Hematopoietic multipotent progenitor cell treated with erythropoietin and hydrocortisone succinate and interleukin-3 and kit ligand, for 17 days (in vitro differentiated cells): ENCODE measurements around the gene NUTM2G.
"Not testable (repeated sequence)": the region's sequence is repeated elsewhere in the genome, so short reads cannot be mapped to it uniquely, and the experiment has no call there.

Experiments used
- DNase-seq: peaks from one replicate; pipeline ENCODE4 v3.0.0-alpha.2; 2015; ENCODE audit warnings: low spot score

NUTM2G gene

GRCh38 chr9:96928543-96928942, at the start of gene NUTM2G:
Gene NUTM2G, plus strand, starts transcription at chr9:96928843. Its CDS starts 182 bp downstream, at chr9:96929025.
- DNase-seq: not testable (repeated sequence)

- DNase-seq: no peak
These were observed 44.7 kb upstream of the NUTM2G start for GRCh38 chr9:96883922-96884321.

DNA sequence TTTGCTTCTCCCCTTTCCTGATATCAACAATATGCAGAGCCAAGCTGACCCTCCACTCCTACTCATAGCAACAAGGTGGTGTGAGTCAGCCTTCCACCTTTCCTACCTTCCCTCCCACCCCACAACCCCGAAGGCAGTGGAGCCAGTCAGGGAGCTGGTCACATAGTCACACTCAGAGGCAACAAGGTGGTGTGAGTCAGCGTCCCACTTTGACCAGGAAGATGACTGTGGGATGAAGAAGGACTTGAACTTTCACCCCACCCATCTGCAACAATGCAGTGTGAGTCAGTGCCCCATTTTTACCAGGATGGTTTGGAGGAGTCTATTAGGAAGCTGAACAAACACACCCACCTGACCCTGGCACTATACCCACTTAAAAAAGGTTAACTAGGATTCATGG, 44.2 kb upstream of the NUTM2G start:
- DNase-seq: no peak

DNA sequence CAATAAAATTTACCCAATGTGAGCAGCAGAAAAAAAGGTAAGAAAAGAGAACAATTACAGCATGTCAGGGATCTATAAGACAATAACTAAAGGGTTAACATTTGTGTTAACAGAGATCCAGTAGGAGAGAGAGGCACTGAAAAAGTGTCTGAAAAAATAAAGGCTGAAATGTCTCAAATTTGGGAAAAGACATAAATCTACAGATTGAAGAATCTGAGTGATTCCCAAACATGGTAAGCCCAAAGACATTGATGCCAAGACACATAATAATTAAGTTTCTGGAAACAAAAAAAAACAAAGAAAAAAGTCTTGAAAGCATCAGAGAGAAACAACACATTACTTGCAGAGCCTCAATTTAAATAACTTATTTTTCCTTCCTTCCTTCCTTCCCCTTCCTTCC, 43.2 kb upstream of the NUTM2G start:
- no peak for DNase-seq

GRCh38 chr9:96888591-96888990, 40.1 kb upstream of the NUTM2G start:
- no peak for DNase-seq

DNA sequence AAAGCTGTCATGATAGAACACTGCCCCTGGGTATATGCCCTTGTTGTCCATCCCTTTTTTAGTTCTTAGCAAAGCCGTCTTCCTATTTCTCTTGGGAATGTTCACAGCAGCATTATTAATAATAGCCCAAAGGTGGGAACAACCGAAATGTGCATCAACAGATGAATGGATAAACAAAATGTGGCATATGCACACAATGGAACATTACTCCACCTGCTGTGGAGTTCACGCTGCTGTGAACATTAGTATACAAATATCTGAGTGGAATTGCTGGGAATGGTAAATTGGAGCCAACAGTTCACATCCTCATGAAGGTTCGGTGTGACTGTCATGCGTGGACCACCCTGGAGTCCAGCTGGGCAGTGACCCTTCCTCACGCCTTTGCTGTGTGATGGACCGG, 36.5 kb upstream of the NUTM2G start:
- DNase-seq: no peak

DNA sequence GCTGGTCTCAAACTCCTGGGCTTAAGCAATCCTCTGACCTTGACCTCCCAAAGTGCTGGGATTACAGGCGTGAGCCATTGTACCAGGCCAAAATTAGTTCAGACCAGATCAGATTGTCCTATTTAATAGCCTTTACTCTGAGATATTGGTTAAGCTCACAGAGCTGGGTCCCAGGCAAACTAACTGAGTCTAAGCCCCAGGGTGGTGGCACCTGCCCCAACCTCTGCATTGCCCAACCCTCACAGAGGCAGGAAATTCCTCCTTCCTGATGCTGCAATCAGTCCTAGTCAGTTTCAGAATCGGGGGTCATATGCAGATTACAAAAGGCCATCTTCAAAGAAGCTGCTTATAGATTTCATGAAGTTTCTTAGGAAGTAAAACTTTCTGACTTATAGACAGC, 28.6 kb upstream of the NUTM2G start:
- DNase-seq: not testable (repeated sequence)

DNA sequence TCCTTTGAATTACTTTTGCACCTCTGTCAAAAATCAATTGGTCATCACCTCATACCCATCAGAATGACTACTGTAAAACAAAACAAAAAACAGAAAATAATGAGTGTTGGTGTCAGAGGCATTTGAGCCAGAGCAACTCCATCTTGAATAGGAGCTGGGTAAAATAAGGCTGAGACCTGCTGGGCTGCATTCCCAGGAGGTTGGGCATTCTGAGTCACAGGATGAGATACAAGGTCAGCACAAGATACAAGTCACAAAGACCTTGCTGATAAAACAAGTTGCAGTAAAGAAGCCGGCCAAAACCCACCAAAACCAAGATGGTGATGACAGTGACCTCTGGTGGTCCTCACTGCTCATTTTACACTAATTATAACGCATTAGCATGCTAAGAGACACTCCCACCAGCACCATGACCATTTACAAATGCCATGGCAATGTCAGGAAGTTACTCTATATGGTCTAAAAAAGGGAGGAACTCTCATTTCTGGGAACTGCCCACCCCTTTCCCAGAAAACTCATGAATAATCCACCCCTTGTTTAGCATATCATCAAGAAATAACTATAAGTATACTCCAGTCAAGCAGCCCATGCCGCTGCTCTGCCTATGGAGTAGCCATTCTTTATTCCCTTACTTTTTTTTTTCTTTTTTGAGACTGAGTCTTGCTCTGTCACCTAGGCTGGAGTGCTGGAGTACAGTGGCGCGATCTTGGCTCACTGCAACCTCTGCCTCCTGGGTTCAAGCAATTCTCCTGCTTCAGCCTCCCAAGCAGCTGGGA, 23.5 kb upstream of the NUTM2G start:
- not testable (repeated sequence) for DNase-seq

DNA sequence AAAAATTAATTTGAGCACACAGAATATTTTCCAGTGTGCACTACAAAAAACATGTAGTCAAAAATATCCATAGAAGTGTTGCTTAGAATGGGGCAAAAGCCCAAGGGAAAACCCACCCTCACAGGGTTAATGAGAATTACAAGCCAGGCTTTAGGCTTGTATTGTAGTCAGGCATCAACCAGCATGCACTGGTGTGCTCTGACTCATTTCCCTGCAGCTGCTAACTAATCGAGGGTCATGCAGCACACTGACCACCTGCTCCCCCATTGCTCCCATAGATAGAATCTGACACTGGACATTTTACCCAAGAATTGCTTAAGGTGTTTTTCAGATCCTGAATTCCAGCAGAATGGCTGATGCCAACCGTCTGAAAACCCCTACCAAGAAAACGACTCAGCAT, 20.2 kb upstream of the NUTM2G start:
- not testable (repeated sequence) for DNase-seq

GRCh38 chr9:96915539-96915938, 13.1 kb upstream of the NUTM2G start:
- not testable (repeated sequence) for DNase-seq

GRCh38 chr9:96916531-96916930, 12.1 kb upstream of the NUTM2G start:
- not testable (repeated sequence) for DNase-seq

- not testable (repeated sequence) for DNase-seq
These were observed 10.1 kb upstream of the NUTM2G start for GRCh38 chr9:96918550-96918949.

- DNase-seq: not testable (repeated sequence)
These were observed 7.8 kb upstream of the NUTM2G start for GRCh38 chr9:96920803-96921202.

- DNase-seq: not testable (repeated sequence)
These were observed 3.1 kb upstream of the NUTM2G start for GRCh38 chr9:96925587-96925986.

- DNase-seq: not testable (repeated sequence)
These were observed 3.0 kb downstream of the NUTM2G start for GRCh38 chr9:96931665-96932064.

DNA sequence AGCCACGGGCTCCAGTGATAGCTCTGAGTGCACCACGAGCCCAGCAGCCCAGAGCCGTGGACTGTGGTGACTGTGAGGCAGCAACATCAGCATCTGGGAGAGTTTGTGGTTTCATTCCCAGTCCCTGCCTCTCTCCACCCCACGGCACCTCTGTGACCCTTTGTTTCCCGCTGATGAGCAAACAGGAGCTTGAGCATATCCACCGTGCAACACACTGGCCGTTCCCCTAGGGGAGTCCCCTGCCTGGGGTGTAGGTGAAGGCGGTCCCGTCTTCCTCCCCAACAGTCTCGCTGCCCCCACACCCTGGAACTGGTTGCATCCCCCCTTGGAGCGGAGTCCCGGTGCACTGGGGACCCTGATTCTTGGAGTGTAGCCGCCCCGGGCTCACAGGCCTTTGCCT, 5.5 kb downstream of the NUTM2G start:
- DNase-seq: not testable (repeated sequence)

DNA sequence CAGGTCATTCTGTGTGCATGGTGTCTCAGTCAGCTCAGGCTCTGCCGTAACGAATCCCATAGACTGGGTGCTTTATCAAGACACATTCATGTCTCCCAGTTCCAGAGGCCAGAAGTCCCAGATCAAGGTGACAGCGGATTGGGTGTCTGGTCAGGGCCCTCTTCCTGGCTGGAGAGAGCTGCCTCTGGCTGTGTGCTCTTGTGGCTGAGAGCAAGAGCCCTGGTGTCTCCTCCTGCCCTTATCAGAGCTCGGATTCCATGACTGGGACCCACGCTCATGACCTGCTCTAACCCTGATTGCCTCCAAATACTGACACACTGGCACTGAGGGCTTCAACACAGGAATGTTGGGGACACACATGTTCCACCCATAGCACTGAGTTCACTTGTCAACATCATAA, 6.1 kb downstream of the NUTM2G start:
- not testable (repeated sequence) for DNase-seq

DNA sequence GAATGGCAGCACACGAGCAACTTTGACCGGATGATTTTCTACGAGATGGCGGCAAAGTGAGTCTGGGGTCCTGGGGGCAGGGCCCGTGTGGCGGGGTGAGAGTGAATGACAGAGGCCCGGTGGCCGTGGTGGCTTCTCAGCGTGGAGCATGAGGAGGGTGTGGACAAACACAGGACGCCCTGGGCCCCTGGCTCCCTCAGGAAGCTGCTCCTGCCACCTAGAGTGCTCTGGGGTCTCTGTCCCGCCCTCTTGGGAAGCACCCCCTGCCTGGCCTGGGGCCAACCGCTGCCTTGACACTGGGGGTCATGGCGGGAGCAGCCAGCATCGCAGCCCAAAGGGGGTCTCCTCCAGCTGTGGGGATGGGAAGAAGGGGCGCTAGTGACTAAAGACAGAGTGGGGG, 6.8 kb downstream of the NUTM2G start:
- not testable (repeated sequence) for DNase-seq

GRCh38 chr9:96937442-96937841, 8.8 kb downstream of the NUTM2G start:
- DNase-seq: not testable (repeated sequence)

- not testable (repeated sequence) for DNase-seq
These were observed 10.5 kb downstream of the NUTM2G start for GRCh38 chr9:96938957-96939665.

DNA sequence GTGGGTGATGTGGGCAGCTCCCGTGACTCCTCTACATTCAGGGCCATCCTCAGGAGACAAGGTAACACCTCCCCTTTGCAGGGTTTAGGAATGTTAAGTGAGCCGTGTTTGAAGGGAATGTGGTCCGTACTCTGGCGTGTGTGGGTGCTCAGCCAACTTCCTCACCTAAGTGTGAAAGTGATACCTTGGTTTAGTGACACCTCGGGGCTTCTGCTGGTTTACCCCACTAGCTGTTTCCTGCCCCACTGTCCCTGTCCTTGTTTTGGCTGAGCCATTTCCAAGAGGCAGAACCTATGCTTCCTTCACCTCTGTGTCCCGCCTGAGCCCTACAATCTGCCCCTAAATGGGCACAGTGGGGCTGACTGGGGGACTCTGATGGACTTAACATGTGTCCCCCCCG, 12.3 kb downstream of the NUTM2G start:
- not testable (repeated sequence) for DNase-seq

- DNase-seq: not testable (repeated sequence)
These were observed 13.0 kb downstream of the NUTM2G start for GRCh38 chr9:96941628-96942027.

DNA sequence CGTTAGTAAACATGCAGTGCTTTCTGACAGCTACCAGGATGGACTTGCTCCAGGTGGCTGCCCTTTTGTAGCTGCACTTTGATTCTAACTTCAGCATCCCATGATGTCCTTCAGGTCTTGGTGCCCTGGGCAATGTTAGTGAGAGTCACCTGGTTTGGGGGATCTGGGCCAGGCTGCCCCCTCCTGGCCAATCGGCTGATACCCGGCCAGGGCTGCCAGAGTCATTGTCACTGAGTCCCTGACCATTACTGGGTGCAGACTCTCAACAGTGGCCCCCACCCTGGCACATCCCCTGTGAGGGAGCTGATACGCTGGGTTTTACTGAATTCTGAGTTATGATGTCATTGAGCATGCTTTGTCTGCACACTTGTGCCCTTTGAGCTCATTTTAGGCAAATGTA, 13.5 kb downstream of the NUTM2G start:
- not testable (repeated sequence) for DNase-seq
